GM12878 (cell line): ENCODE measurements around the gene CAMK2B. TPM values are rescaled to one million over a fixed set of nuclear protein-coding genes. Genes with fewer than 3 reads are reported as not detected.

ENCODE experiments used
- ATAC-seq: fragments of 200-7000 bp; cut with Tn5 transposase; 3 replicates; pipeline ENCODE4 v1.9.1; 2020; ENCODE audit warnings: mild to moderate bottlenecking, moderate library complexity
- BruUV-seq: library from RNA; stranded (reverse); fragments of 400-500 nt; replicated peaks from 2 replicates; lab custom pipeline; 2021; lab: Mats Ljungman, UMichigan
- CTCF ChIA-PET: fragments of 300-600 bp; sonication (Branson Sonifier 250); formaldehyde crosslinking; extraction: SDS; loops from one replicate; lab custom pipeline; 2021; ENCODE audit warnings: inconsistent platforms; lab: Yijun Ruan, JAX
- POLR2A ChIA-PET: fragments of 350-600 bp; formaldehyde crosslinking; extraction: SDS; loops from one replicate; lab custom pipeline; 2021; ENCODE audit warnings: inconsistent platforms; lab: Charles Lee
- RAD21 ChIA-PET: fragments of 300-600 bp; sonication (Branson Sonifier 250); formaldehyde crosslinking; loops from one replicate; lab custom pipeline; 2023; ENCODE audit warnings: antibody characterized with exemption; ENCODE audit not compliant: unreplicated experiment; lab: Charles Lee
- SMC1A ChIA-PET: fragments of 300-600 bp; sonication (Branson Sonifier 250); formaldehyde crosslinking; loops from one replicate; lab custom pipeline; 2023; ENCODE audit not compliant: unreplicated experiment, uncharacterized antibody; lab: Charles Lee
- DNase-seq: peaks from one replicate; pipeline ENCODE4 v3.0.0-alpha.2; 2011; ENCODE audit warnings: low read depth, low spot score
- FAIRE-seq: peaks from 3 replicates; lab custom pipeline; 2011; peaks lifted over from hg19 to GRCh38; lab: Jason Lieb, UNC
- H2AFZ ChIP-seq: 2 replicates; pipeline ENCODE4 v1.6.0; 2011; ENCODE audit warnings: low read depth, low read length, control low read depth; ENCODE audit not compliant: control insufficient read depth
- H3K27ac ChIP-seq: 2 replicates; pipeline ENCODE4 v1.5.1; 2011; ENCODE audit warnings: control low read depth; ENCODE audit not compliant: control insufficient read depth, insufficient read depth
- H3K27me3 ChIP-seq, 2 experiments: replicated peaks in 1 of 2; 2 replicates each; pipeline versions ENCODE4 v1.6.0 to v1.6.1; 2011; ENCODE audit warnings: low read length in 1 of 2; ENCODE audit not compliant: control insufficient read depth in 2 of 2, insufficient read depth in 2 of 2
- H3K36me3 ChIP-seq, 2 experiments: 2 replicates each; pipeline ENCODE4 v1.5.1; 2011; ENCODE audit warnings: low read length in 1 of 2; ENCODE audit not compliant: control insufficient read depth in 2 of 2, insufficient read depth in 2 of 2
- H3K4me1 ChIP-seq: 2 replicates; pipeline ENCODE4 v1.6.1; 2011; ENCODE audit warnings: mild to moderate bottlenecking, low read length, moderate library complexity, mixed read lengths; ENCODE audit not compliant: control insufficient read depth, insufficient read depth
- H3K4me2 ChIP-seq: 2 replicates; pipeline ENCODE4 v1.6.0; 2011; ENCODE audit warnings: control low read depth; ENCODE audit not compliant: control insufficient read depth, insufficient read depth
- H3K4me3 ChIP-seq: fragments of 200-600 bp; sonication (generic); 2 replicates; pipeline ENCODE4 v1.5.1; 2016
- H3K79me2 ChIP-seq: 2 replicates; pipeline ENCODE4 v1.6.0; 2011; ENCODE audit warnings: low read length; ENCODE audit not compliant: control insufficient read depth, insufficient read depth
- H3K9ac ChIP-seq: 2 replicates; pipeline ENCODE4 v1.8.0; 2011; ENCODE audit warnings: low read length, control low read depth, mixed read lengths; ENCODE audit not compliant: control insufficient read depth, insufficient read depth
- H3K9me3 ChIP-seq: replicated peaks from 3 replicates; pipeline ENCODE4 v1.5.1; 2011; ENCODE audit warnings: mild to moderate bottlenecking, low read length; ENCODE audit not compliant: control insufficient read depth, insufficient read depth
- H4K20me1 ChIP-seq: 2 replicates; pipeline ENCODE4 v1.6.0; 2011; ENCODE audit not compliant: control insufficient read depth, insufficient read depth
- FOS ChIP-seq: IDR thresholded peaks from 3 replicates; pipeline ENCODE4 v1.6.1; 2011; ENCODE audit warnings: borderline replicate concordance; ENCODE audit not compliant: insufficient read length; ENCODE audit errors: extremely low read depth
- MTA2 ChIP-seq: fragments of 450-650 bp; IDR thresholded peaks from 2 replicates; pipeline ENCODE4 v1.6.1; 2016; ENCODE audit warnings: low read depth, mild to moderate bottlenecking, moderate library complexity
- POU2F2 ChIP-seq: IDR thresholded peaks from 3 replicates; pipeline ENCODE4 v1.6.1; 2011; ENCODE audit warnings: low read depth, mild to moderate bottlenecking, low read length, borderline replicate concordance
- RAD51 ChIP-seq: fragments of 450-650 bp; IDR thresholded peaks from 2 replicates; pipeline ENCODE4 v1.6.1; 2016; ENCODE audit warnings: moderate library complexity, mild to moderate bottlenecking, inconsistent platforms
- SREBF1 ChIP-seq: IDR thresholded peaks from 2 replicates; pipeline ENCODE4 v1.6.1; 2012; ENCODE audit warnings: mild to moderate bottlenecking, low read length
- YY1 ChIP-seq: IDR thresholded peaks from 2 replicates; pipeline ENCODE4 v1.6.1; 2011; ENCODE audit warnings: low read depth, mild to moderate bottlenecking, low read length
- ZBTB33 ChIP-seq: fragments of 450-650 bp; IDR thresholded peaks from 2 replicates; pipeline ENCODE4 v1.6.1; 2017; ENCODE audit warnings: mild to moderate bottlenecking
- ZNF24 ChIP-seq: fragments of 450-650 bp; IDR thresholded peaks from 2 replicates; pipeline ENCODE4 v1.6.1; 2017; ENCODE audit warnings: antibody characterized with exemption, mild to moderate bottlenecking
- WGBS: methylation state at CpG from one replicate; pipeline ENCODE4 v1.1.6; 2016; ENCODE audit warnings: low lambda C conversion rate; ENCODE audit not compliant: insufficient replicate concordance, insufficient coverage; ENCODE audit errors: missing lambda C conversion rate; 5-methylcytosine and 5-hydroxymethylcytosine counted together
- in situ Hi-C: fragments of 300-500 bp; cut with MboI; formaldehyde crosslinking; loops from 9 replicates; pipeline ENCODE4 v1.14.3; 2018; ENCODE audit warnings: mixed read lengths
- intact Hi-C: fragments of 100-400 bp; cut with micrococcal nuclease; formaldehyde crosslinking; loops from one replicate; pipeline ENCODE4 v1.14.2; 2022; ENCODE audit not compliant: unreplicated experiment
- polyA plus RNA-seq, 11 experiments: library from polyadenylated mRNA; depleted of rRNA in 4 of 11; unstranded in 6 of 11; stranded (reverse) in 5 of 11; fragments of >200 nt; fragmentation: Nextera tagmentation in 4 of 11; fragmentation: Illumina TruSeq in 1 of 11; extraction: Ambion mirVana in 4 of 11; extraction: Trizol in 1 of 11; gene quantifications; 1 replicate in 1 of 11; 2 replicates in 10 of 11; pipeline versions ENCODE4 v1.2.1 to v1.2.3, GENCODE V29; 2011 to 2016; ENCODE audit warnings: inconsistent platforms in 2 of 11, missing spikeins in 2 of 11, low read depth in 1 of 11
- total RNA-seq, 4 experiments: library from RNA; depleted of rRNA in 3 of 4; stranded (reverse); fragments of >200 nt in 3 of 4; fragmentation: Illumina TruSeq in 1 of 4; extraction: Trizol in 1 of 4; gene quantifications; 2 replicates each; pipeline versions ENCODE4 v1.2.1 to v1.2.3, GENCODE V29; 2013 to 2021
- TF ChIP-seq, protein P1 (sequence below): fragments of 150-350 bp; IDR thresholded peaks from 2 replicates; pipeline ENCODE4 v1.6.1; 2016; ENCODE audit warnings: low read depth, low read length

The CAMK2B gene
- total and polyA plus RNA-seq, 10 of the 15 experiments (the other 5 are each of a cell fraction or from before 2014, with no cell fraction given), result 0.06 to 0.23 (median 0.11) TPM; not detected in 5

DNA sequence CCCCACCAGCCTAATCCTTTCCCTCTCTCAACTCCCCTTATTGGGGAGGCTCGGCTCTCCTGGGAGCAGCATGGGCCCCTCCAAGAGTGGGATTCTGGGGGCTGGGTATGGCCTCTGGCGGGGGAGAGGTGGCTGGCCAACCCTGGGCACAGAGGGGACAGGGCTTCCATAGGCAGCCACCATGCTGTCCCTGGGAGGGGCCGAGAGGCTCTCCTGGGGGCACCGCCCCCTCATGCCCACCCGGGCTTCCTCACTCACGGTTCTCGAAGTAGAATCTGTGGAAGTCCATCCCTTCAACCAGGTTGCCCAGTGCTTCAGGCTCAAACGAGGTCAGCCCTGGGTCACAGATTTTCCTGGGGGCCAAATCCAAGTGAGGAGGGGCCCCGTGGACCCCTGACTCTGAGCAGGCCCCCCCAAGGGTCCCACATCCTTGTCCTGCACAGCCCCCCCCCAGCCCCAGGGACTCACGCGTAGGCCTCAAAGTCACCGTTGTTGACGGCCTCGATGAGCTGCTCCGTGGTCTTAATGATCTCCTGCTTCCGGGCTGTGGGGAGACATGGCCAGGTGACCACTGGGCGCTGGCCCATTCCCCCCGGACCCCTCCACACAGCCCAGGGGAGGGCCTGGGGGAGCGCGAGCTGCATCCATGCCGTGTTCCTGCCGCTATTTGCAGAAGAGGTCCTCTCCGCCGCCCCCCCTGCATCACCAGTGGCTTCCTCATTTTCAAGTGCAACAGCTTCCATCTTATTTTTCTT is 104.9 kb downstream of the CAMK2B start:
- Histone ChIP-seq H3K4me2 (no peak overlapping the region), H3K9ac (no peak overlapping the region), H3K4me1 (no peaks in the 10 kb centered on the region), H3K27me3 (no peaks in the 10 kb centered on the region), H3K27ac (no peak overlapping the region), H4K20me1 (no peaks in the 10 kb centered on the region), H3K4me3 (no peak overlapping the region), H3K36me3 (no peaks in the 10 kb centered on the region), H2AFZ (no peak overlapping the region), H3K9me3 (no peaks in the 10 kb centered on the region), H3K79me2 (no peaks in the 10 kb centered on the region)
- intact Hi-C loops, result no loop called here
- CTCF ChIA-PET, result interaction anchor here (0.6 kb wide), 1 partner anchor 116 kb away, joined by 3 read pairs; no protein-coding TSS in a partner anchor
- no peak for ATAC-seq
- SMC1A ChIA-PET, result no interaction called here
- TF ChIP-seq SREBF1, result no peak
- TF ChIP-seq RAD51, result no peak
- no peak for TF ChIP-seq FOS
- TF ChIP-seq, protein P1, sequence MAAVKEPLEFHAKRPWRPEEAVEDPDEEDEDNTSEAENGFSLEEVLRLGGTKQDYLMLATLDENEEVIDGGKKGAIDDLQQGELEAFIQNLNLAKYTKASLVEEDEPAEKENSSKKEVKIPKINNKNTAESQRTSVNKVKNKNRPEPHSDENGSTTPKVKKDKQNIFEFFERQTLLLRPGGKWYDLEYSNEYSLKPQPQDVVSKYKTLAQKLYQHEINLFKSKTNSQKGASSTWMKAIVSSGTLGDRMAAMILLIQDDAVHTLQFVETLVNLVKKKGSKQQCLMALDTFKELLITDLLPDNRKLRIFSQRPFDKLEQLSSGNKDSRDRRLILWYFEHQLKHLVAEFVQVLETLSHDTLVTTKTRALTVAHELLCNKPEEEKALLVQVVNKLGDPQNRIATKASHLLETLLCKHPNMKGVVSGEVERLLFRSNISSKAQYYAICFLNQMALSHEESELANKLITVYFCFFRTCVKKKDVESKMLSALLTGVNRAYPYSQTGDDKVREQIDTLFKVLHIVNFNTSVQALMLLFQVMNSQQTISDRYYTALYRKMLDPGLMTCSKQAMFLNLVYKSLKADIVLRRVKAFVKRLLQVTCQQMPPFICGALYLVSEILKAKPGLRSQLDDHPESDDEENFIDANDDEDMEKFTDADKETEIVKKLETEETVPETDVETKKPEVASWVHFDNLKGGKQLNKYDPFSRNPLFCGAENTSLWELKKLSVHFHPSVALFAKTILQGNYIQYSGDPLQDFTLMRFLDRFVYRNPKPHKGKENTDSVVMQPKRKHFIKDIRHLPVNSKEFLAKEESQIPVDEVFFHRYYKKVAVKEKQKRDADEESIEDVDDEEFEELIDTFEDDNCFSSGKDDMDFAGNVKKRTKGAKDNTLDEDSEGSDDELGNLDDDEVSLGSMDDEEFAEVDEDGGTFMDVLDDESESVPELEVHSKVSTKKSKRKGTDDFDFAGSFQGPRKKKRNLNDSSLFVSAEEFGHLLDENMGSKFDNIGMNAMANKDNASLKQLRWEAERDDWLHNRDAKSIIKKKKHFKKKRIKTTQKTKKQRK, result no peak
- no peak for TF ChIP-seq POU2F2
- TF ChIP-seq YY1, result no peak
- TF ChIP-seq MTA2, result no peak
- TF ChIP-seq ZNF24, result no peak
- TF ChIP-seq ZBTB33, result no peak
- in situ Hi-C loops, result no loop called here
- WGBS, result 61% methylated on average over 22 of the region's 24 CpGs
- POLR2A ChIA-PET, result no interaction called here
- no peak for FAIRE-seq
- BruUV-seq, result no TSS peak
- RAD21 ChIA-PET, result no interaction called here
- DNase-seq, result no peak
